GM12878 (cell line): ENCODE data around the gene C21orf91. TPM values are rescaled to one million over a fixed set of nuclear protein-coding genes. Genes with fewer than 3 reads are reported as not detected.

Source experiments
- BACH1 ChIP-seq: fragments of 450-650 bp; IDR thresholded peaks from 2 replicates; pipeline ENCODE4 v1.6.1; 2017; ENCODE audit warnings: mild to moderate bottlenecking, borderline replicate concordance
- BRCA1 ChIP-seq: IDR thresholded peaks from 2 replicates; pipeline ENCODE4 v1.6.1; 2011; ENCODE audit warnings: low read depth, low read length, improper control_type of control experiment
- CBFB ChIP-seq: IDR thresholded peaks from 2 replicates; pipeline ENCODE4 v1.6.1; 2016; ENCODE audit warnings: antibody characterized with exemption, low read depth
- CBX3 ChIP-seq: fragments of 200-600 bp; sonication (generic); IDR thresholded peaks from 2 replicates; pipeline ENCODE4 v1.6.1; 2016; ENCODE audit warnings: low read depth, borderline replicate concordance
- ETV6 ChIP-seq, 2 experiments: fragments of 450-650 bp in 1 of 2; IDR thresholded peaks in 1 of 2; conservative IDR thresholded peaks in 1 of 2; 2 replicates each; pipeline ENCODE4 v1.6.1; 2014; ENCODE audit warnings: antibody characterized with exemption in 1 of 2, borderline replicate concordance in 1 of 2, low read depth in 1 of 2, mild to moderate bottlenecking in 1 of 2, moderate library complexity in 1 of 2
- FOS ChIP-seq: IDR thresholded peaks from 3 replicates; pipeline ENCODE4 v1.6.1; 2011; ENCODE audit warnings: borderline replicate concordance; ENCODE audit not compliant: insufficient read length; ENCODE audit errors: extremely low read depth
- FOXK2 ChIP-seq: fragments of 450-650 bp; IDR thresholded peaks from 2 replicates; pipeline ENCODE4 v1.6.1; 2017; ENCODE audit warnings: mild to moderate bottlenecking, moderate library complexity
- GABPA ChIP-seq: IDR thresholded peaks from 2 replicates; pipeline ENCODE4 v1.6.1; 2014; ENCODE audit warnings: antibody characterized with exemption, low read depth, mild to moderate bottlenecking, inconsistent platforms
- HCFC1 ChIP-seq: fragments of 150-350 bp; IDR thresholded peaks from 2 replicates; pipeline ENCODE4 v1.6.1; 2014; ENCODE audit warnings: low read length
- IKZF2 ChIP-seq, 2 experiments: fragments of 450-650 bp; IDR thresholded peaks; 2 replicates each; pipeline ENCODE4 v1.6.1; 2017; ENCODE audit warnings: mild to moderate bottlenecking in 2 of 2, moderate library complexity in 2 of 2
- MEF2A ChIP-seq: IDR thresholded peaks from 2 replicates; pipeline ENCODE4 v1.6.1; 2011; ENCODE audit warnings: low read depth, mild to moderate bottlenecking, low read length, moderate library complexity; ENCODE audit not compliant: insufficient read depth
- MTA2 ChIP-seq: fragments of 450-650 bp; IDR thresholded peaks from 2 replicates; pipeline ENCODE4 v1.6.1; 2016; ENCODE audit warnings: low read depth, mild to moderate bottlenecking, moderate library complexity
- MYB ChIP-seq: fragments of 150-350 bp; IDR thresholded peaks from 2 replicates; pipeline ENCODE4 v1.6.1; 2014; ENCODE audit warnings: mild to moderate bottlenecking, low read depth, low read length, borderline replicate concordance
- NR2C2 ChIP-seq: IDR thresholded peaks from 2 replicates; pipeline ENCODE4 v1.6.1; 2011; ENCODE audit warnings: borderline replicate concordance, low read depth; ENCODE audit not compliant: control insufficient read depth, insufficient read length
- NRF1 ChIP-seq: conservative IDR thresholded peaks from 2 replicates; pipeline ENCODE4 v1.6.1; 2011; ENCODE audit warnings: mild to moderate bottlenecking, low read depth, low read length, improper control_type of control experiment
- POLR2AphosphoS2 ChIP-seq: IDR thresholded peaks from 2 replicates; pipeline ENCODE4 v1.6.1; 2011; ENCODE audit warnings: low read depth, mild to moderate bottlenecking, low read length, improper control_type of control experiment, moderate library complexity
- RELA ChIP-seq: fragments of 450-650 bp; IDR thresholded peaks from 2 replicates; pipeline ENCODE4 v1.8.0; 2014; ENCODE audit warnings: borderline replicate concordance; ENCODE audit not compliant: partially characterized antibody
- RFX5 ChIP-seq: IDR thresholded peaks from 2 replicates; pipeline ENCODE4 v1.6.1; 2011; ENCODE audit warnings: low read depth, low read length, improper control_type of control experiment
- YY1 ChIP-seq: IDR thresholded peaks from 2 replicates; pipeline ENCODE4 v1.6.1; 2011; ENCODE audit warnings: low read depth, mild to moderate bottlenecking, low read length
- ZBED1 ChIP-seq: IDR thresholded peaks from 2 replicates; pipeline ENCODE4 v1.6.1; 2016; ENCODE audit warnings: borderline replicate concordance
- ZNF384 ChIP-seq: IDR thresholded peaks from 2 replicates; pipeline ENCODE4 v1.6.1; 2012; ENCODE audit warnings: low read depth, mild to moderate bottlenecking, low read length, improper control_type of control experiment, borderline replicate concordance
- polyA plus RNA-seq, 11 experiments: library from polyadenylated mRNA; depleted of rRNA in 4 of 11; unstranded in 6 of 11; stranded (reverse) in 5 of 11; fragments of >200 nt; fragmentation: Nextera tagmentation in 4 of 11; fragmentation: Illumina TruSeq in 1 of 11; extraction: Ambion mirVana in 4 of 11; extraction: Trizol in 1 of 11; gene quantifications; 1 replicate in 1 of 11; 2 replicates in 10 of 11; pipeline versions ENCODE4 v1.2.1 to v1.2.3, GENCODE V29; 2011 to 2016; ENCODE audit warnings: inconsistent platforms in 2 of 11, missing spikeins in 2 of 11, low read depth in 1 of 11
- total RNA-seq, 4 experiments: library from RNA; depleted of rRNA in 3 of 4; stranded (reverse); fragments of >200 nt in 3 of 4; fragmentation: Illumina TruSeq in 1 of 4; extraction: Trizol in 1 of 4; gene quantifications; 2 replicates each; pipeline versions ENCODE4 v1.2.1 to v1.2.3, GENCODE V29; 2013 to 2021
- TF ChIP-seq, protein P1 (sequence below): fragments of 450-650 bp; IDR thresholded peaks from 2 replicates; pipeline ENCODE4 v1.6.1; 2018; ENCODE audit warnings: mild to moderate bottlenecking, low read depth, moderate library complexity; ENCODE audit not compliant: partially characterized antibody
- TF ChIP-seq, protein P2 (sequence below): fragments of 450-650 bp; IDR thresholded peaks from 2 replicates; pipeline ENCODE4 v1.6.1; 2017; ENCODE audit warnings: mild to moderate bottlenecking
- TF ChIP-seq, protein P3 (sequence below): IDR thresholded peaks from 2 replicates; pipeline ENCODE4 v1.6.1; 2011; ENCODE audit warnings: mild to moderate bottlenecking, low read depth, low read length, moderate library complexity; ENCODE audit not compliant: insufficient replicate concordance

C21orf91 gene
- total and polyA plus RNA-seq, 10 of the 15 experiments (the other 5 are each of a cell fraction or from before 2014, with no cell fraction given): 9.3 to 40.3 (median 29.8) TPM

DNA sequence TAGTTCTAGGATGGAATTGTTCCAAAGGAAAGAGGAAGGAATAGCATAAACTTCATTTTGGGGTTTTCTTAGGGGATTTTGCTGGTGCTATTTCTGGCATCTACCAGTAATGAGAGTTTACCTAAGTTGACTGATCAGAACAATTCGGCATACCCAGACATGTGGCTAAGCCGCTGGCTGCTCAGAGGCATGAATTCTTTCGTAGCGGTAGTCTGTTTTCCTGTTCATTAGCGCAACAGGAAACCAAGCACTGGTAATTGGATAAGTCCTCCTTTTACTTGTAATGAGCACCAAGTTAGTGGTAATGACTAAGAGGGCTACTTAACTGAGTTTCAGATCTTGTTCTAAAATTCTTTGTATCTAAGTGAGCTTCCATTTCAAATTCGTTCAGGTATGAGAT lies 38.6 kb downstream of the C21orf91 start (continued):
- TF ChIP-seq, protein P1, sequence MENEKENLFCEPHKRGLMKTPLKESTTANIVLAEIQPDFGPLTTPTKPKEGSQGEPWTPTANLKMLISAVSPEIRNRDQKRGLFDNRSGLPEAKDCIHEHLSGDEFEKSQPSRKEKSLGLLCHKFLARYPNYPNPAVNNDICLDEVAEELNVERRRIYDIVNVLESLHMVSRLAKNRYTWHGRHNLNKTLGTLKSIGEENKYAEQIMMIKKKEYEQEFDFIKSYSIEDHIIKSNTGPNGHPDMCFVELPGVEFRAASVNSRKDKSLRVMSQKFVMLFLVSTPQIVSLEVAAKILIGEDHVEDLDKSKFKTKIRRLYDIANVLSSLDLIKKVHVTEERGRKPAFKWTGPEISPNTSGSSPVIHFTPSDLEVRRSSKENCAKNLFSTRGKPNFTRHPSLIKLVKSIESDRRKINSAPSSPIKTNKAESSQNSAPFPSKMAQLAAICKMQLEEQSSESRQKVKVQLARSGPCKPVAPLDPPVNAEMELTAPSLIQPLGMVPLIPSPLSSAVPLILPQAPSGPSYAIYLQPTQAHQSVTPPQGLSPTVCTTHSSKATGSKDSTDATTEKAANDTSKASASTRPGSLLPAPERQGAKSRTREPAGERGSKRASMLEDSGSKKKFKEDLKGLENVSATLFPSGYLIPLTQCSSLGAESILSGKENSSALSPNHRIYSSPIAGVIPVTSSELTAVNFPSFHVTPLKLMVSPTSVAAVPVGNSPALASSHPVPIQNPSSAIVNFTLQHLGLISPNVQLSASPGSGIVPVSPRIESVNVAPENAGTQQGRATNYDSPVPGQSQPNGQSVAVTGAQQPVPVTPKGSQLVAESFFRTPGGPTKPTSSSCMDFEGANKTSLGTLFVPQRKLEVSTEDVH: no peak
- TF ChIP-seq NRF1: no peak
- TF ChIP-seq ETV6 (conservative IDR thresholded peaks at IDR 0.05 in 1 of 2, IDR thresholded peaks at IDR 0.05 in 1 of 2; ENCODE audit: borderline replicate concordance in 1 of 2, low read depth in 1 of 2): peak in 1 of 2 experiments; percentile 97; a peak in 2 of 4 replicates
- TF ChIP-seq MYB: no peak
- TF ChIP-seq BRCA1: no peak
- TF ChIP-seq YY1: no peak
- TF ChIP-seq, protein P2, sequence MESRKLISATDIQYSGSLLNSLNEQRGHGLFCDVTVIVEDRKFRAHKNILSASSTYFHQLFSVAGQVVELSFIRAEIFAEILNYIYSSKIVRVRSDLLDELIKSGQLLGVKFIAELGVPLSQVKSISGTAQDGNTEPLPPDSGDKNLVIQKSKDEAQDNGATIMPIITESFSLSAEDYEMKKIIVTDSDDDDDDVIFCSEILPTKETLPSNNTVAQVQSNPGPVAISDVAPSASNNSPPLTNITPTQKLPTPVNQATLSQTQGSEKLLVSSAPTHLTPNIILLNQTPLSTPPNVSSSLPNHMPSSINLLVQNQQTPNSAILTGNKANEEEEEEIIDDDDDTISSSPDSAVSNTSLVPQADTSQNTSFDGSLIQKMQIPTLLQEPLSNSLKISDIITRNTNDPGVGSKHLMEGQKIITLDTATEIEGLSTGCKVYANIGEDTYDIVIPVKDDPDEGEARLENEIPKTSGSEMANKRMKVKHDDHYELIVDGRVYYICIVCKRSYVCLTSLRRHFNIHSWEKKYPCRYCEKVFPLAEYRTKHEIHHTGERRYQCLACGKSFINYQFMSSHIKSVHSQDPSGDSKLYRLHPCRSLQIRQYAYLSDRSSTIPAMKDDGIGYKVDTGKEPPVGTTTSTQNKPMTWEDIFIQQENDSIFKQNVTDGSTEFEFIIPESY: no peak
- TF ChIP-seq BACH1: peak; percentile 60; the same call in 1 of the 2 replicates
- TF ChIP-seq ZBED1: peak; percentile 91; the same call in 1 of the 2 replicates
- no peak for TF ChIP-seq POLR2AphosphoS2
- peak; percentile 99 for TF ChIP-seq MEF2A
- no peak for TF ChIP-seq RFX5
- no peak for TF ChIP-seq FOS
- peak; percentile 100 for TF ChIP-seq MTA2
- no peak for TF ChIP-seq NR2C2
- TF ChIP-seq CBX3: no peak
- TF ChIP-seq HCFC1: no peak
- TF ChIP-seq CBFB: peak; percentile 70
- TF ChIP-seq FOXK2: no peak
- TF ChIP-seq IKZF2 (IDR thresholded peaks at IDR 0.05): peak; percentile 97 to 98
- TF ChIP-seq ZNF384: no peak
- TF ChIP-seq, protein P3, sequence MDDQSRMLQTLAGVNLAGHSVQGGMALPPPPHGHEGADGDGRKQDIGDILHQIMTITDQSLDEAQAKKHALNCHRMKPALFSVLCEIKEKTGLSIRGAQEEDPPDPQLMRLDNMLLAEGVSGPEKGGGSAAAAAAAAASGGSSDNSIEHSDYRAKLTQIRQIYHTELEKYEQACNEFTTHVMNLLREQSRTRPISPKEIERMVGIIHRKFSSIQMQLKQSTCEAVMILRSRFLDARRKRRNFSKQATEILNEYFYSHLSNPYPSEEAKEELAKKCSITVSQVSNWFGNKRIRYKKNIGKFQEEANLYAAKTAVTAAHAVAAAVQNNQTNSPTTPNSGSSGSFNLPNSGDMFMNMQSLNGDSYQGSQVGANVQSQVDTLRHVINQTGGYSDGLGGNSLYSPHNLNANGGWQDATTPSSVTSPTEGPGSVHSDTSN: no peak
- peak; percentile 97 for TF ChIP-seq RELA
- TF ChIP-seq GABPA: no peak
